ENCODE measurements around the gene ENTPD5. TPM values are rescaled to one million over a fixed set of nuclear protein-coding genes. Genes with fewer than 3 reads are reported as not detected.

Gene ENTPD5, protein sequence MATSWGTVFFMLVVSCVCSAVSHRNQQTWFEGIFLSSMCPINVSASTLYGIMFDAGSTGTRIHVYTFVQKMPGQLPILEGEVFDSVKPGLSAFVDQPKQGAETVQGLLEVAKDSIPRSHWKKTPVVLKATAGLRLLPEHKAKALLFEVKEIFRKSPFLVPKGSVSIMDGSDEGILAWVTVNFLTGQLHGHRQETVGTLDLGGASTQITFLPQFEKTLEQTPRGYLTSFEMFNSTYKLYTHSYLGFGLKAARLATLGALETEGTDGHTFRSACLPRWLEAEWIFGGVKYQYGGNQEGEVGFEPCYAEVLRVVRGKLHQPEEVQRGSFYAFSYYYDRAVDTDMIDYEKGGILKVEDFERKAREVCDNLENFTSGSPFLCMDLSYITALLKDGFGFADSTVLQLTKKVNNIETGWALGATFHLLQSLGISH
- 9.4 TPM for total RNA-seq

DNA sequence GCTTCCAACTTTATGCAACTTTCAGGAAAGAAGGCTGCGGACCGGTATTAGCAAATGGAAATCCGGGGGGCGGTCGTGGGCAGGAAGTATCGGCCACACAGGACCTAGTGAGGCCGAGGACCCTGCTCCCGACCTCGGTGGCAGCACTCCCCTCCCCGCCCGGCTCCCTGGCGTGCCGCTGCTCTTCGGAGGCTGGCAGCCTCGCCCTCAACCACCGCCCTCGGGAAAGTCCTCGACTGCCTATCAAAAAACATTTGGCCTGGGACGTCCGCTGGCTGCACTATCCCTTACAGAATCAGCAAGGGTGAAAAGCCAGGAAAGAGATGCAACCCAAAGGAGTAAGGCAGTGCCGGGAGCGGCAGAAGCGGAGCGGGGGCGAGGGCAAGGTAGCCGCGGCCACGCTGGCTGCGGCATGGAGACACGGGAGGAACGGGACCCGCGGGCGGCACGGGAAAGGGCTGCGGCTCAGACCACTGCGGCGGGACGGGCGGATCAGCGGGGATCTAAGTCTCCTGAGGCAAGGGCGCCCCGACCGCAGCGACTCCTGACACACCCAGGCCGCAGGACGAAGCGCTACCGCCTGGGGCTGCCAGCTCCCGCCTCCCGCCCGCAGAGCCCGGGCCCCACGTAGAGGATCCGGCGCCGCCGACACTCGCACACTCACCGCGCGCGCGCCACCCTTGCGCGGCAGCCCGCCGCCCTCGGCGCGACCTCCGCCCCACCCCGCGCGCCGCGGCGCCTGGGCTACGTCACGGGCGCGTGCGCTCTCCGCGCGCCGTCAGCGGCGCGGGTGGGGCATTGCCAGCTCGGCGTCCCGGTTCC, at the start of gene ENTPD5, which contains the start of gene BBOF1:
TSS of gene ENTPD5 (minus strand) at position 703 of the 822 bp plus-strand sequence. CDS start 31,186 bp downstream, outside the sequence.
TSS of gene BBOF1 (plus strand) at position 764 of the 822 bp plus-strand sequence. CDS start 130 bp downstream, outside the sequence.

DNA sequence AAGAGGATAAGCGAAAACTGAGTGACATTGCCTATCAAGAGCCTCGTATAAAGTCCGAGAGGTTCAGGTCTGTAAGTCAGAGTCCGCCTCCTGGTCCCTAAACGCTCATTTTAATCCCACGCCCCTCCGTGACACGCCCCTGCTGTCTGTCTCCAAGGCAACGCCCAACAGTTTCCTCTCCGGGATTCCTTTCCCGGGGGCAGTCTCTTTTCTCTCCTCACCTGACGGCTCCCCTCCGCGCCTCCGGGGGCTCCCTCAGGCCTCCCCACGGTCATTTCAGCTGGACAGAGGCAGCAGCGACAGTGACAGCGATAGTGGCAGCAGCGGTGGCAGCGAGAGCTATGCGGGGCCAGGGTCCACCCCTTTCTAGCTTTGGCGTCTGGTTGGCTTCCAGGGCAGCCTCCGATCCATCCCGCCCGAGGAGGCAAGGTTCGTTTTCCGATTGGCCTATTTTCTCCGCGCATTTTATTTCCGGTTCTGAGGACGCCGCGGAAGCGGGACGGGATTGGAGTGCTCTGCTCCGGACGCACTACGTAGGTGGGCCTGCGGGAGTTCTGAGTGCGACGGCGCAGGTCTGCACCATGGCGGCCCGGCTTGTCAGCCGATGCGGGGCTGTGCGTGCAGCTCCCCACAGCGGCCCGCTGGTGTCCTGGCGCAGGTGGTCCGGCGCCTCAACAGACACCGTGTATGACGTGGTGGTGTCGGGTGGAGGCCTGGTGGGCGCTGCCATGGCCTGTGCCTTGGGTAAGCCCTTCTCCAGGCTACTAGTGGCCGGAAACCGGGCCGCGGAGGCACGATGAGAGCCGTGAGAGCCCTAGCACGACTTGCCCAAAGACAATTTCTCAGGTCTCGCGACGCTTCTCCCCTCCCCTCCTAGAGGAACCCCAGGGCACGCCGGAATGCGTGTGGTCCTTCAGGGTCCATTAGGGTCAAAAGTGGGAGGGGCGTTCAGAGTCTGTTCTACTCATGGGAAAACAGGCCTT, 69.0 kb downstream of the ENTPD5 start, which contains the start of the genes COQ6 and FAM161B:
TSS of gene COQ6 (plus strand) at position 551 of the 983 bp plus-strand sequence. CDS start at position 582, 31 bp downstream.
TSS of gene FAM161B (minus strand) at position 343 of the 983 bp plus-strand sequence. CDS start at position 275, 68 bp downstream.

Small RNA genes lying within 50 kb of the gene (small RNA-seq; reads per million reads assigned to genes)
- not detected for gene AC005480.2 (ENCODE audit: low replicate concordance)

Other genes with a start within 250 kb of the ENTPD5 start
- 9.4 TPM for gene PTGR2, start 167.5 kb downstream of the ENTPD5 start, total RNA-seq
- gene ZNF410, start 132.4 kb downstream of the ENTPD5 start, total RNA-seq, result 84.5 TPM
- gene FAM161B, start 69.2 kb downstream of the ENTPD5 start, total RNA-seq, result 29.7 TPM
- 37.9 TPM for gene COQ6, start 69.0 kb downstream of the ENTPD5 start, total RNA-seq
- 11.9 TPM for gene BBOF1, start 61 bp upstream of the ENTPD5 start, total RNA-seq
- 32.2 TPM for gene ALDH6A1, start 65.2 kb upstream of the ENTPD5 start, total RNA-seq
- gene LIN52, start 65.7 kb upstream of the ENTPD5 start, total RNA-seq, result 18.2 TPM
- gene VSX2, start 220.2 kb upstream of the ENTPD5 start, total RNA-seq, result not detected